ENCODE data around the gene LACTBL1. TPM values are rescaled to one million over a fixed set of nuclear protein-coding genes. Genes with fewer than 3 reads are reported as not detected.

The LACTBL1 gene
- total RNA-seq, 1 donor from 2014 or later: not detected

- no peak overlapping the region for H3K27ac Mint-ChIP-seq
- H3K4me3 Mint-ChIP-seq: no peak overlapping the region
- peaks cover 41% of the 10 kb centered on the region for H3K27me3 Mint-ChIP-seq
- H3K4me1 Mint-ChIP-seq (ENCODE audit: unreplicated experiment): peaks cover 15% of the 10 kb centered on the region
- no peaks in the 10 kb centered on the region for H3K36me3 Mint-ChIP-seq
- no peak for TF ChIP-seq CTCF (conservative IDR thresholded peaks at IDR 0.05)
- DNase-seq (ENCODE audit: extremely low spot score, unreplicated experiment): no peak
- no peaks in the 10 kb centered on the region for H3K9me3 Mint-ChIP-seq
Measured at GRCh38 chr1:22971161-22971560, 1.5 kb downstream of the LACTBL1 start.

DNA sequence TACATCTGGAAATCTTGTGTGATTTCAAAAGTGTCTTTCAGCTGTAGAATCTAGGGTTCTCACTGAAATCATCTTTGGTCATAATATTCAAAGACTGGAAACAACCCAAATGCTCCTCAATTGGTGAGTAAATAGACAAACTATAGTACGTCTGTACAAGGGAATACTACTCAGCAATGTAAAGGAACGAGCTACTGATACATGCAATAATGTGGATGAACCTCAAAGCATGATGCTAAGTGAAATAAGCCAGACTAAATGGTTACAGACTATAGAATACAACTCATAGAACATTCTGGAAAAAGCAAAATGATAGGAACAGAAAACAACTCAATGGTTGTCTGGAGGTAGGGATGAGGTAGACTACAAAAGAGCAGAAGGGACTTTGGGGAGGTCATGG, 2.6 kb downstream of the LACTBL1 start:
- peaks cover 14% of the 10 kb centered on the region for H3K4me1 Mint-ChIP-seq (ENCODE audit: unreplicated experiment)
- no peaks in the 10 kb centered on the region for H3K9me3 Mint-ChIP-seq
- no peak overlapping the region for H3K27ac Mint-ChIP-seq
- no peak overlapping the region for H3K4me3 Mint-ChIP-seq
- no peak for TF ChIP-seq CTCF (conservative IDR thresholded peaks at IDR 0.05)
- H3K27me3 Mint-ChIP-seq: peaks cover 42% of the 10 kb centered on the region
- no peaks in the 10 kb centered on the region for H3K36me3 Mint-ChIP-seq
- no peak for DNase-seq (ENCODE audit: extremely low spot score, unreplicated experiment)

DNA sequence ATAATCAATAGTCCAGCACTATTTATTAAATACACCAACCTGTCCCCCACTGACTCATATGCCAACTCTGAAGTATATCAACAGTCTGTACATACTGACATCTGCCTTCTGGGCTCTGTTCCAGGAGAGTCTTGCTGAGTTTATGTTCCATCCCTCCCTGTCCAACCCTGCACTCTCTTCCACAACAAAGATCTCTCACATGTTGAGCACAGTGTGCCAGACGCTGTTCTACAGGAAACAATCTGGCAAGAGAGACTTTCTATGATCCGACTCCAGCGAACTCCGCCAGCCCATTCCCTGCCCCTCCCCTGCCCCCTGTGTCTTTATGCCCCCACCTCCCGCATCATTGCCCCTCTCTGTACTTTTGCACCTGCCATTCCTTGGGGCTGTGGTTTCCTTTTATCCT, 3.4 kb downstream of the LACTBL1 start:
- no peak overlapping the region for H3K27ac Mint-ChIP-seq
- H3K4me1 Mint-ChIP-seq (ENCODE audit: unreplicated experiment): peaks cover 14% of the 10 kb centered on the region
- no peaks in the 10 kb centered on the region for H3K9me3 Mint-ChIP-seq
- no peak for DNase-seq (ENCODE audit: extremely low spot score, unreplicated experiment)
- no peaks in the 10 kb centered on the region for H3K36me3 Mint-ChIP-seq
- no peak overlapping the region for H3K4me3 Mint-ChIP-seq
- peaks cover 42% of the 10 kb centered on the region for H3K27me3 Mint-ChIP-seq
- no peak for TF ChIP-seq CTCF (conservative IDR thresholded peaks at IDR 0.05)

GRCh38 chr1:22967833-22968232, 4.8 kb downstream of the LACTBL1 start:
- H3K27me3 Mint-ChIP-seq: peaks cover 42% of the 10 kb centered on the region
- H3K27ac Mint-ChIP-seq: no peak overlapping the region
- H3K4me1 Mint-ChIP-seq (ENCODE audit: unreplicated experiment): peaks cover 14% of the 10 kb centered on the region
- TF ChIP-seq CTCF (conservative IDR thresholded peaks at IDR 0.05): no peak
- no peak for DNase-seq (ENCODE audit: extremely low spot score, unreplicated experiment)
- H3K4me3 Mint-ChIP-seq: no peak overlapping the region
- no peaks in the 10 kb centered on the region for H3K36me3 Mint-ChIP-seq
- H3K9me3 Mint-ChIP-seq: no peaks in the 10 kb centered on the region

- DNase-seq (ENCODE audit: extremely low spot score, unreplicated experiment): no peak
- H3K4me1 Mint-ChIP-seq (ENCODE audit: unreplicated experiment): peaks cover 5% of the 10 kb centered on the region
- no peaks in the 10 kb centered on the region for H3K36me3 Mint-ChIP-seq
- H3K27ac Mint-ChIP-seq: no peak overlapping the region
- no peak for TF ChIP-seq CTCF (conservative IDR thresholded peaks at IDR 0.05)
- no peaks in the 10 kb centered on the region for H3K9me3 Mint-ChIP-seq
- H3K4me3 Mint-ChIP-seq: no peak overlapping the region
- H3K27me3 Mint-ChIP-seq: peaks cover 32% of the 10 kb centered on the region
Measured at GRCh38 chr1:22966309-22966708, 6.4 kb downstream of the LACTBL1 start.
